Measurements from ENCODE around the gene SDK1.
"Not testable (repeated sequence)": the region's sequence is repeated elsewhere in the genome, so short reads cannot be mapped to it uniquely, and the experiment has no call there.

Gene SDK1

DNA sequence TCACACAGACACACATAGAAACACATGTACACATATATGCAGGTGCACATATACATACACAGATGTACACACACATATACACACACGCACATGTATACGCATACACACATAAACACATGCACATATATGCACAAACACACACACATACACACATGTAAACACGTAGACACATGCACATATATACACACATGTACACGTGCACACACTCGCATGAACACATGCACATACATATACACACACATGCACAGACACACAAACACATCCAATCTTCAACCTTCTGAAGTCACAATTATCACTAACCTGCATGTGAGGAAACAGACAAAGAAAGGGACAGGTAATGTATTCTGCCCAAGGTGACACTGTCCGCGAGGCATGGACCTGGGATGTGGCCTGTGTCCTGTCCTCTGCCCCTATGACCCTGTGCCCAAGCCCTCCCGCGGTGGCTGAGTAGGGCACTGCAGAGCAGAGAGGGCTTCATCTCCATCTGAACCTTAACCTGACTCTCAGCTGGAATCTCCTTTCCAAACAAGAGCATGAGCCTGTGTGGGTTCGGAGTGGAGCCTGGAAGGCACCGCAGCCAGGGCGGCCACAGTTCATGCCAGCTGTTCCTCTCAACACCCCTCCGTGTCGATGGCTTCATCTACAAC is 660.9 kb downstream of the SDK1 start:
- no peak overlapping the region for H3K4me3 ChIP-seq (ENCODE audit: low read depth, low read length)
- TF ChIP-seq, protein P1, sequence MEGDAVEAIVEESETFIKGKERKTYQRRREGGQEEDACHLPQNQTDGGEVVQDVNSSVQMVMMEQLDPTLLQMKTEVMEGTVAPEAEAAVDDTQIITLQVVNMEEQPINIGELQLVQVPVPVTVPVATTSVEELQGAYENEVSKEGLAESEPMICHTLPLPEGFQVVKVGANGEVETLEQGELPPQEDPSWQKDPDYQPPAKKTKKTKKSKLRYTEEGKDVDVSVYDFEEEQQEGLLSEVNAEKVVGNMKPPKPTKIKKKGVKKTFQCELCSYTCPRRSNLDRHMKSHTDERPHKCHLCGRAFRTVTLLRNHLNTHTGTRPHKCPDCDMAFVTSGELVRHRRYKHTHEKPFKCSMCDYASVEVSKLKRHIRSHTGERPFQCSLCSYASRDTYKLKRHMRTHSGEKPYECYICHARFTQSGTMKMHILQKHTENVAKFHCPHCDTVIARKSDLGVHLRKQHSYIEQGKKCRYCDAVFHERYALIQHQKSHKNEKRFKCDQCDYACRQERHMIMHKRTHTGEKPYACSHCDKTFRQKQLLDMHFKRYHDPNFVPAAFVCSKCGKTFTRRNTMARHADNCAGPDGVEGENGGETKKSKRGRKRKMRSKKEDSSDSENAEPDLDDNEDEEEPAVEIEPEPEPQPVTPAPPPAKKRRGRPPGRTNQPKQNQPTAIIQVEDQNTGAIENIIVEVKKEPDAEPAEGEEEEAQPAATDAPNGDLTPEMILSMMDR (IDR thresholded peaks at IDR 0.05; ENCODE audit: low read depth, low read length, missing control alignments), result no peak
- DNase-seq (ENCODE audit: low read depth), result no peak

DNA sequence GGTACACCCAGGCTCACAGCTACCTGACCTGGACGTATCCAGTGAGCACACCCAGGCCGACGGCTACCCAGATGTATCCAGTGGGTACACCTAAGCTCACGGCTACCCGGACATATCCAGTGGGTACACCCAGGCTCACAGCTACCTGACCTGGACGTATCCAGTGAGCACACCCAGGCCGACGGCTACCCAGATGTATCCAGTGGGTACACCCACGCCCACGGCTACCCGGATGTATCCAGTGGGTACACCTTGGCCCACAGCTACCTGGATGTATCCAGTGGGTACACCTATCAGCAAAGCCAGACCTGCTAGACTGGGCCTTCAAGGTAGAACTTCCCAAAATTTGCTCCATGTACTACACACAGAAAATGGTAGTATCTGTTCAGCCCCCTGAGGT is 662.7 kb downstream of the SDK1 start:
- H3K4me3 ChIP-seq (ENCODE audit: low read depth, low read length); DNase-seq (ENCODE audit: low read depth): not testable (repeated sequence)

DNA sequence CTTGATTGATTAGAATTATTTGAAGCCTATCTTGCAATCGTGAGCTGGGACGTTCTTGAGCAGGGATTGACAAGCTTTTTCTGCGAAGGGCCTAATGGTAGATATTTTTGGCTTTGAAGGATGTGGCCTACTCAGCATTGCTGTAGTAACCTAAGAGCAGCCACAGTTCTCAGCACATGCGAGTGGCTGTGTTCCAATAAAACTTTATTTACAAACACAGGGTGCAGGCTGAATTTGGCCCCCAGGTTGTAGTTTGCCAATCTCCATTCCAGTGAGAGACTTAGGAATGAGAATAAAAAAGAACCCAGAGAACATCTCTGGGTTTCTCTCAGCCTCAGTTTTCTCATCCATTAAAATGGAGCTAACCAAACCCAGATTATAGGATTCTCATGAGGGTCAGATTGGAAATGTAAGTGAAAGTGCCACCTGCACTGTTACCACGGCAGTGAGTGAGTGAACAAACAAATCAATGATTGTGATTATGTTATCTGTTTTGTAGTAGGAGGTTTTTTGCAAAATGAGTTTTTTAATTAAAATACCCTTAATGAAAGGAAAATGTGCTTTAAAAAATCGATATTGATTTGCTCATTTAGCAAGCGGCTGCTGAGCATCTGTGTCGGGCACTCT is 664.0 kb downstream of the SDK1 start:
- no peak for DNase-seq (ENCODE audit: low read depth)
- TF ChIP-seq, protein P1 (IDR thresholded peaks at IDR 0.05; ENCODE audit: low read depth, low read length, missing control alignments), result no peak
- no peak overlapping the region for H3K4me3 ChIP-seq (ENCODE audit: low read depth, low read length)

DNA sequence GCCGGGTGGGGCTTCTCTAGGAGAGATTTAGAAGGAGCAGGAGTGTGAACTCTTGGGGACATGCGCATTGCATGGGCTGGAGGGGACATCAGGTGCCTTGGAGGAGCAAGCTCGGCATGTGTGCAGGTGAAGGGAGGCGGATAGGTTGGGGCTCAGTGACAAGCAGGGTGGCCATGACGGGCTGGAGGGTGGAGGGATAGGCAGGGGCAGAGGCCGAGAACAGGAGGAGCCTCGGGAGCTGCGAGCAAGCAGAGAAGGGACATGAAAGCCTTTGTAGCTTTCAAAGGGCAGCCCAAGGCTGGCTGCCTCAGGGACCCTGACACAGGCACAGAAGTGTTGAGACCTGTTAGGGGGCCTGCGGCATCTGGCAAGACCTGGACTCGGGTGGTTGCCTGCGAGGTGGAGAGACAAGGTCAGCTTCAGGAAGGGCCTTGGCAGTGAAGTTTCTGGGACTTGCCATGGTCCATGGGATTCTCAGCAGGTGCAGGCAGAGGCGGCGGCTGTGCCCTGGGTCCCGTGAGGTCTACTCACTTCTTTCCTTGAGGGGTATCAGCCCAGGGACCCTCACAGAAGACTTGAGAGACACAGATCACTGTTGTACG is 664.8 kb downstream of the SDK1 start:
- TF ChIP-seq, protein P1 (IDR thresholded peaks at IDR 0.05; ENCODE audit: low read depth, low read length, missing control alignments), result no peak
- H3K4me3 ChIP-seq (ENCODE audit: low read depth, low read length), result no peak overlapping the region
- DNase-seq (ENCODE audit: low read depth), result no peak

DNA sequence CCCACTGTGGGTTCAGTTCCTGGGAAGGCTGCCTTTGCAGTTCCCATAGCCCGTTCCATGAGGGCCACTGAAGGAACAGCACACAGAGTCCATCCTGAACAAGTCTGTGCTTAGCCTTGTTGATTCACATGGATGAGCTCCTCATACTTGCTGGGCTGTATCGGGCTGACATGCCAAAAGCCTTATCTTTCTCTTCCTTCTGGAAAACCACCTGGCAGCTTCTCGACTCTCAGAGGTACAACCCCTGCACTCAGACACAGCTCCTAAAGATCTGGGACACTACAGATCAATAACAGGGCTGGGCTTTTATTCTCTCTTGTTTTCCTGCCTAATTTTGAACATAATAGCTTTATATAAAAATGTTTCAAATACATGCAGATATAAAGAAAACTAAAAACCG is 667.2 kb downstream of the SDK1 start:
- no peak overlapping the region for H3K4me3 ChIP-seq (ENCODE audit: low read depth, low read length)
- TF ChIP-seq, protein P1 (IDR thresholded peaks at IDR 0.05; ENCODE audit: low read depth, low read length, missing control alignments), result no peak
- DNase-seq (ENCODE audit: low read depth), result no peak

DNA sequence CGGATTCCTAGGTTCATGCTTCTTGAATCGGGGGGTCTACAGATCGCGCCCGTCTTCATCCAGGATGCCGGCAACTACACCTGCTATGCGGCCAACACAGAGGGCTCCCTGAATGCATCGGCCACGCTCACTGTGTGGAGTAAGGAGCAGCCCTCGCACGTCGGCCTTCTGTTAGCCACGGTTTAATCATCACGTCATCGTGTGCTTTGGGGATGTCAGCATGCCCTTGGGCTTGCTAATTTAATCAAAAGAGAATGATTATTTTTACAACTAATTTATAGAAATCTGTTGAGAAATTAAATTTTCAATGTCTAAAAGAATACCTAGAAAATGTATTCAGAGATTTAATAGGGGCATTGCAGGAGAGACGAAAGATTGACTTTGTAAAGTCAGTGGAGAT is 668.2 kb downstream of the SDK1 start:
- H3K4me3 ChIP-seq (ENCODE audit: low read depth, low read length), result no peak overlapping the region
- TF ChIP-seq, protein P1 (IDR thresholded peaks at IDR 0.05; ENCODE audit: low read depth, low read length, missing control alignments), result no peak
- DNase-seq (ENCODE audit: low read depth), result no peak

DNA sequence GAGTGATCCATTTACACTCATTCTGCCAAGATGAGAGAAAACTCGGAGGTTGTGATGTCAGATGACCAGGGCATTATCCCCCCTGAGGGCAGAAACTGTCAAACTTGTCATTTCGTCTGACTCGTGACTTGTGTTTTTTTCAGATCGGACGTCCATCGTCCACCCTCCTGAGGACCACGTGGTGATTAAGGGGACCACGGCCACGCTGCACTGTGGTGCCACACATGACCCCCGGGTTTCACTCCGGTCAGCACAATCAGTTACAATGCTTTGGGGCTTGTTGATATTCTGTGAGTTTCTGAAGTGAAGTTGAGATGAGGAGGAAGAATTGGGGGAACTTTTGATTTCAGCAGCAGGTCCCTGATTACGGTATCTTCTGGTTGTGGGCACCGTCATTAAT is 670.3 kb downstream of the SDK1 start:
- TF ChIP-seq, protein P1 (IDR thresholded peaks at IDR 0.05; ENCODE audit: low read depth, low read length, missing control alignments), result no peak
- DNase-seq (ENCODE audit: low read depth), result no peak
- no peak overlapping the region for H3K4me3 ChIP-seq (ENCODE audit: low read depth, low read length)
